GM19452 (cell line): ENCODE data around the gene TRIO.

Experiments used
- ATAC-seq: cut with Tn5 transposase; IDR thresholded peaks from one replicate; pipeline ENCODE4 v1.9.1; 2021; ENCODE audit not compliant: unreplicated experiment

TRIO gene

GRCh38 chr5:14465776-14466175, 322.6 kb downstream of the TRIO start:
- ATAC-seq = no peak

DNA sequence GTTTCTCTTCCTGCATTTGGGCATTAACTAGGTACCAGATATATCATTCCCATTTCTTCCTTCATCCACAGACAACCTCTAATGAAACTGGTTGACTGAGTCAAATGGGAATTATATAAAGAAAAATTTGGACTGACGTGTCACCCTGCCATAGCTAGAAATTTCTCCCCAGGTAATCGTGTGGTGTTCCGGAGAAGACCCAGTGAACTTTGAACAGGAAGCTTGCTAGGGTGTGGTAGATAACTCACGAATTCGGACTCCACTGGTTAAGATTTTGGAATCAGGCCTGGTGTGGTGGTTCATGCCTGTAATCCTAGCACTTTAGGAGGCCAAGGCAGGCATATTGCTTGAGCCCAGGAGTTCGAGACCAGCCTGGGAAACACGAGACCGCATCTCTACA, 324.1 kb downstream of the TRIO start:
- ATAC-seq = no peak

DNA sequence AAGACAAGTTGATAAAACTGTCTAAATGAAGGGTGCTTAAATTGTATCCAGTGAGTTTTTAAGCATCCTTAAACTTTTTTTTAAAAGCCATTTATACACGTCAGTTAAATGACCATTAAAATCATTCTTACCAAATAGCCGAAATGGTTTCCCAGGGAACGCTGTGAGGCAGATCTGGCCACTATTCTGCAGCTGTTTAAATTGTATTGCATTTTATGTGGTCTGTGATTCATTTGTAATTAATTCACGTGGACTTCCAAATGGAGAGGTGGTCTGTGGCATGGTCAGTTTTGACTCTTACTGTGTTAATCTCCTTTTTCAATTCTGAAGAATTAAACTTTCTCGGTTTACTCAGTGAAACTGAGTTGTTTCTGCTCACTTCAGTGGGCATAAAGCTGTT, 324.7 kb downstream of the TRIO start:
- no peak for ATAC-seq

DNA sequence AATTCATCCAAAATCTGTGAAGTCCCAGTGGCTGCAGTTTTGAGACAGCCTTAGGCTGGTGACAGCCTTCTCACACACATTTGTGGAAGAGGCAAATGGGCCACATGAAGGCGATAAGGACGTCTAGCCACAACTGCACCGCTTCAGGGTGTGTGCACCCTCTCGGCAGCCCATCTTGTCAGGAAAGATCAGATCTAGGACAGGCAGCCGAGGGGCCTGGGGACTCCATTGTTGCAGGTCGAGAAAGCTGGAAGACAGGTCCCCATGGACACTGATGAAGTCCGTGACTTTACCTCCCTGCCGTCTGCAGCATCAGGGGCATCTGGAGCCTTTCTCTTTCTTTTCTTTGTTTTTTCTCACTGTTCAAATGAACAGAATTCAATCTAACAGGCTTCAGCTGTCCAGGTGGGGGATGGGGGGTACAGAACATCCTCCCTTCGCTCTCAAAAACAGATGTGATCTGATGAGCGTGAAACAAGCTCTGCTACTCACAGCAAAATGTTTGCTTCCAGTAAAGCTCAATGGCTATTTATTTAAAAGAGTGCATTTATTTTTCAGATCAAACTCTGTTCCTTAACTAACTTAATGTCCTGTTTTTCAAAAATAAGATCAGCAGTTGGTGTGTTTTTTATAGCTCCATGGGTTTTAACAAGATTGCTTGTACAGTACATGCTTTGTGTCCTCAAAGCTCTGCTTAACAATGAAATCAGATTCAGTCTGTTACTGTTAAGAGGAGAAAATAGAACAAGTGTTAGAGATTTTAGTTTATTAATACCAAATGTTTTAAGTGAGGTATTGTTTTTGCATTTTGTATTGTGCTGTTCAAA, 326.6 kb downstream of the TRIO start:
- ATAC-seq = no peak

GRCh38 chr5:14471507-14471906, 328.4 kb downstream of the TRIO start:
- ATAC-seq = no peak

GRCh38 chr5:14472986-14473567, 329.9 kb downstream of the TRIO start:
- ATAC-seq = no peak

GRCh38 chr5:14475045-14475444, 331.9 kb downstream of the TRIO start:
- no peak for ATAC-seq

- no peak for ATAC-seq
These were observed 333.8 kb downstream of the TRIO start for GRCh38 chr5:14476786-14477435.

DNA sequence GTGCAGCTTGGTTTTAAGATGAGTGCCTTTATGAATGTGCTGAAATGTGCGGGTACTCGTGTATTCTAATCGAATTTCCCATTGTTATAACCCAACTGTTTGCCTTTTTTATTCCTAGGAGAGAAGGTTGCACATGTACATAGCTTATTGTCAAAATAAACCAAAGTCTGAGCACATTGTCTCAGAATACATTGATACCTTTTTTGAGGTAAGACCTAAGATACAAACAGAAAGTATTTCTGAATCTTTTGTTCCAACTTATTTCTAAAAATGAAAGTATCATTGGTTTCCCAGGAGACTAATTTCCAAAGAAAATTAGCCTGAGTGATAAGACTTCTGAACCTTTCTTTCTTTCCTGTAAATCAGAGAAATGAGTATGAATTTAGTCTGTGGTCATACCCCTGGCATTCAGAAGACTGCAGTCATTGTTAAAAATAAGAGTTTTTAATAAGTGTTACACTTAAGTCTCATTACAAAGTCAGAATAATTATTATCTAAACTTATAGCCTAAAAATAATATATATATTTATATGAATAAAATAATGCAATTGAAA, 336.1 kb downstream of the TRIO start:
- no peak for ATAC-seq

DNA sequence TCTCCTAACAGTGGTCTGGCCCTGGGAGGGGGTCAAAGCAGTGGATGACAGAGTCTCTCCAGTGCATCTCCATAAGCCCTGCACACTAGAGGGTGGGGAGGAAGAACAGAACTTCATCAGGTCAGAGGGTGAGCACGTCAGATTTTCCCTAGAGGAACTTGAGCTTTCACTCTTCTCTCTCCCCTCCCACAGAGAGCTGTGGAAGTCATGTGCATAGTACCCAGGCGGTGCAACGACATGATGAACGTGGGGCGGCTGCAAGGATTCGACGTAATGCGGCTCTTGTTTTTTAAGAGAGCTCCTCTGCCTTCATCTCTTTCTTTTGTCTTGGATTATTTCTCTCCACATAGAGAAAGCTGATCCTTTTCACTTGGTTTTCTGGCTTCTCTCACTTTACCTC, 338.2 kb downstream of the TRIO start:
- no peak for ATAC-seq

GRCh38 chr5:14482085-14482484, 338.9 kb downstream of the TRIO start:
- ATAC-seq = no peak

- no peak for ATAC-seq
These were observed 340.5 kb downstream of the TRIO start for GRCh38 chr5:14483504-14484157.

- ATAC-seq = no peak
These were observed 343.3 kb downstream of the TRIO start for GRCh38 chr5:14486486-14486885.

GRCh38 chr5:14486996-14487896, 344.1 kb downstream of the TRIO start:
- no peak for ATAC-seq

DNA sequence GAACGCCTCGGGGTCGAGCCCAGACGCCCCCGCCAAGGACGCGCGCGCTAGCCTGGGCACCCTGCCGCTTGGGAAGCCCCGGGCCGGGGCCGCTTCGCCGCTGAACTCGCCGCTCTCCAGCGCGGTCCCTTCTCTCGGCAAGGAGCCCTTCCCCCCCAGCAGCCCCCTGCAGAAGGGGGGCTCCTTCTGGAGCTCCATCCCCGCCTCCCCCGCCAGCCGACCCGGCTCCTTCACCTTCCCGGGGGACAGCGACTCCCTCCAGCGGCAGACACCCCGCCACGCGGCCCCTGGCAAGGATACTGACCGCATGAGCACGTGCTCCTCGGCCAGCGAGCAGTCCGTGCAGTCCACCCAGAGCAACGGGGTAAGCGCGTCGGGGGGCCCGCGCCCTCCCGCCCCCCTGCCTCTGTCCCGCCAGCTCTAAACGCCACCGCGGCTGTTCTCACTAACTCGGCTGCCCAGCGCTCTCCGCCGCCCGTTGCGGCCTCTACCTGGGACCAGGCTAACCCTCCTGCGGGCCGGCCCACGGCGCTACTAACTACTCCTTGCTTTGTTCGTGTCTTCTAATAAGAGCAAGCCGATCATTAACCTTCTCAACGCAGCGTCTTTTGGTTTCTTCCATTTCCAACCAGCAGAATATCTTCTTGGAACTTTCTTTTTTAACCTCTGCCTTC, 344.9 kb downstream of the TRIO start:
- ATAC-seq = no peak

DNA sequence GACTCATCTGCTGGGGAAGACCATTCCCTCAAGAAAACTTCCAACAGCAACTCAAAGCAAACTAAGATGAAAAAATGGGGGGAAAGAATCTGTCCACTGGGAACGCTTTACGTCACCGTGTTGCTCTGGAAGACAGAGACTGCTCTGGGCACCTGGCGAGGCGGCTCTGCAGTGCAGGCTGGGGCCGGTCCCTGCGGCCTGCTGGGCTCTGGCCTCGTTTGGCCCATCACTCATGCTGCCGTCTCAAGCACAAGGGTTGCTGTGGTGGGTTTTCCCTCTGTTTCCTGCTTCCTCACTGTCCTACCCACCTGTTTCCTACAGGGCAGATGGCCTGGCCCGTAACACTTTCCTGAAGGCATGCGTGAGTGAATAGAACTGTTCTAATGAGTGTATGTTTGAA, 345.6 kb downstream of the TRIO start:
- no peak for ATAC-seq

DNA sequence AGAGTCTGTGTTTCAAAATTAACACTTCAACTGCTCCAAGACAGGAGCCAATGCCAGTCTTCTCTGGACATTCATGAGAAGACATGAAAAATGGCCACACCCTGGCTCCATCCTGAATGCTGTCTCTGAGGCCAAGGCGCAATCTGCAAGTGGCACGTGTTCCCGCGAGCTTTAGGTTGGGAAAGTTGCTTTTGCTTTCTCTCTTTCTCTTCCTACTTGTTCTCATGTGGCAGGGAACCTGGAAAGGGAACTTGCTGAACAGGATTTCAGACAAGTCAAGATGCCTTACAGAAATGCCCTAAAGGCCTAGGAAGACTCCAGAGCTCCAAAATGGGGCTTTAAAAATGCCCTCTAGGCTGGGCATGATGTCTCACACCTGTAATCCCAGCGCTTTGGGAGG, 346.5 kb downstream of the TRIO start:
- no peak for ATAC-seq

GRCh38 chr5:14490309-14490711, 347.2 kb downstream of the TRIO start:
- no peak for ATAC-seq

DNA sequence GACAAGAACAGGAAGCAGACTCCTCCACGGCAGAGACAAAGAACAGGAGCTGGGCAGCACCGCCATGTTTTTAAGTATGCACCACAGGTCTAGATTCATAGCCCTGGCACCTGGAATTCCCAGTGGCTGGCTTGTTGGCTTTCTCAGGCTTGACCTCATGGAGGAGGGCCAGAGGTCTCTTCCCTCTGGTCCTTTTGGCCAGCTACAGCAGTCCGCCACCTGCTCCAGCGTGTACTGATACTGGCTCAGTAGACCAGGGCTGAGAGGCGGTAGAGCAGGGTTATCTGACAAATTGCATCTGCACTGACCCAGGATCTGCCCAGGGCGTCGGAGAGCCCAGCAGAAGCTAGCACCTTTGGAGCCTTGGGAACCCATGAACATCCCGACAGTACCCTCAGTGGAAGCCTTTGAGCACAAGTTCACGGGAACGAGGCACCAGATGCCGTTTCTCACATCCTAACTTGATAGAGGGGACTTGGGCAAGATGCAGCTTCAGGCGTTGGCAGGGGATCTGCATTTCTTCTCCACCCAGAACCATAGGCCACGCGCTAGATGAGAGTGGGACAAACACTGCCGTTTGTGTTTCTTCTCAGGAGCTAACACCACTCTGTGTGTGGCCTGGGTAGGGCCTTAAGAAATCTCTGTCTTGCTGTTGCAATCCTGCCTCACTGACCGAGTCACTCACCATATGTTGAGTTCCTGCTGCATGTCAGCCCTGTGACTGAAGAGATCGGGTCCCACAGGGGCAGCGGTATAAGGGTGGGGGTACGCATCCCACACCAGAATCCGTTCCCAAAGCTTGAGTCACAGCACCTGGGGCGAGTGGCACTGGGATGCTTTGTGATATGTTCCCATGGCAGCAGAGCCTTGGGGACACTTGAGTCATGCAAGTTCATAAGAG, 348.1 kb downstream of the TRIO start:
- ATAC-seq = no peak
